COLO668 (cell line): ENCODE data around the gene IL2RA.
"Not testable (repeated sequence)": the region's sequence is repeated elsewhere in the genome, so short reads cannot be mapped to it uniquely, and the experiment has no call there.

Source experiments
- DNase-seq: peaks from one replicate; lab custom pipeline; 2025; ENCODE audit not compliant: unreplicated experiment; lab: John Stamatoyannopoulos, UW

The IL2RA gene

DNA sequence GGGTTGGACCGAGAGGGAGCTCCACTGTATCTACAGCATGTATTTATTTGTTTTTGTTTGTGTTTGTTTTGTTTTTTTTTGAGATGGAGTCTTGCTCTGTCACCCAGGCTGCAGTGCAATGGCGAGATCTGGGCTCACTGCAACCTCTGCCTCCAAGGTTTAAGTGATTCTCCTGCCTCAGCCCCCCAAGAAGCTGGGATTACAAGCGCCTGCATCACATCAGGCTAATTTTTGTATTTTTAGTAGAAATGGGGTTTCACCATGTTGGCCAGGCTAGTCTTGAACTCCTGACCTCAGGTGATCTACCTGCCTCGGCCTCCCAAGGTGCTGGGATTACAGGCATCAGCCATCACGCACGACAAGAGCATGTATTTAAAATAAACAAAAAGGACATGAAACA lies 18.8 kb downstream of the IL2RA start:
- DNase-seq: not testable (repeated sequence)

DNA sequence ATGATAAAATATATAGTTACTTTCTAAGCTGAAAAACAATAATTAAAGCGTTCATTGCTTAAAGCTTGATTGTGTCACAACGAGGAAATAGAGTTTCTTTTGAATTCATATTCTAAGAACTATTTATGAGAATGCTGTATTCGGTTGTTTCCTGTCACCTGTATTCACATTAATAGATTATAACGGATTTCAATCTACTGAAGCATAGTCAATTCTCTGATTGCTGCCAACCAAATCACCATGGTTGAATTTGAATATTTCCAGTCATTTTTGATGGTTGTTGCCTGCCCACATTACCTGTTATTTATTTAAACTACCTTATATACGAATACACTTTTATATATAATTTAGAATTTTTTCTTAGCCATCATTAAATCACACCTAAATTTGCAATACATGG lies 22.0 kb downstream of the IL2RA start:
- DNase-seq: no peak

GRCh38 chr10:6039711-6040110 lies 22.5 kb downstream of the IL2RA start:
- no peak for DNase-seq

- no peak for DNase-seq
Observed at GRCh38 chr10:6038071-6038631, 24.0 kb downstream of the IL2RA start.

DNA sequence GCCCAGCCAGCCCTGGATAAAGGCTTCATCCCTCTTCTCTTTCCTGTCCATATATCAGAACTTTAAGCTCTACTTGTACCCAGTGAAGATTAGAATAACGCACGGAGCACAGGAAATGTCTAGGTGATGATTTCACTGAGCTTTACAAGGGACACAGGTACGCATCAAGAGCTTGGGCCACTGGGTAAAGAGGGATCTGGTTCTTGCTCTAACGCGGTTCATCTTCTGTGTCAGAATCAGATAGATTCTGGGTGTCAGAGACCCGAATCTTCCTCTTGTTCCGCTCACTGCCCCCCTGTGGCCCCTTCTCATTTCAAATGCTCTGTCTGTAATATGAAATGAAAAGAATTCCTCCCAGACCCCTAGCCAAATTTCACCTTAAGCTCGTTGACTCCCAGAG lies 24.7 kb downstream of the IL2RA start:
- no peak for DNase-seq

DNA sequence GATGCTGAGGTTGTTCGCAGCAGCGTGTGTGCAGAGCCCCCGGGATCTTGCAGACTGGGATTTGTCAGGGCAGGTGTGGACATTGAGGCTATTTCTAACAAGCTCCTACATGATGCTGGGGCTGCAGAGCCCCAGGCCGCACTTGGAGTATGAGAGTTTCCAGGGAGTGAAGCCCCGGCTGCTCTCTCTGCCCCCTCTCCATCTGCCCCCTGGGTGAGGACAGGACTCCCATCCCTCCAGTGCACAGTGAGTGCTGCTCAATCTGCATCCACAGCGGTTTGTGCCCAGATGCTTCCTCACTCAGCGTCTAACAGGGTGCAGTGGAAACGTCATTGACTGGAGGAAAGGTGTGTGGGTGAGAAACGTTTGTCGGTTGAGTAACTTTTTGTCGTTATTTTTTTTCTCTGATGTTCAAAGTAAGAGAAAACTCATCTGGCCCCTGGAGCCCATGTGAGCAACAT lies 25.3 kb downstream of the IL2RA start:
- DNase-seq: no peak

DNA sequence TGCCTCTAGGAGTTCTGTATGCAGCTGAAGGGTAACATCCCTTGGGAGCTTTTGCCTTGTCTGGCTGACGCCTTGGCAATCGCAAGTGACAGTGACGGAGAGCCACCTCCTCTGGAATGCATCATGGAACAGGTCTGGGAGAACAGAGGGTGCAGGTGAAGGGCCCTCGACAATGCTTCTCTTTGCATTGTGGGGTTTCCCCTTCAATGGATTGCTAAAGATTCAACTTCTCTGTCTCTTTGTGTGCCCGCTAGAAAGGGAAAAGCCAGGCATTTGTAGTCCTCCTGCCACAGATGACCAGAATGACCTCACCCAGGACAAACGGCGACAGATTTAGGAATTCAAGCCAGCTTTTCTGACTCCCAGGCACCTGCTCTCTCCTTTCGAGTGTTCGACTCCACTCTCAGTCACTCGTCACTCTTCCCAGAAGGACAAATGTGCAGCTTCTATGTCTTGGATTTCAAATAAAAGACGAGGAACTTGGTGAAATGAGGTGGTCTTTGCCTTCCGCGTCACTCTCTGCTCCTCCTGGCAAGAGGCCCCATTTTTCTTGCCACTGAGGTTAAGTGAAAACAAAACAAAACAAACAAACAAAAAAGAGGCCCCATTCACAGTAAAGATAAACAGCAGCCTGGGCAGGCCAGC lies 26.1 kb downstream of the IL2RA start:
- DNase-seq: no peak

- DNase-seq: no peak
Observed at GRCh38 chr10:6035101-6035834, 26.9 kb downstream of the IL2RA start.

DNA sequence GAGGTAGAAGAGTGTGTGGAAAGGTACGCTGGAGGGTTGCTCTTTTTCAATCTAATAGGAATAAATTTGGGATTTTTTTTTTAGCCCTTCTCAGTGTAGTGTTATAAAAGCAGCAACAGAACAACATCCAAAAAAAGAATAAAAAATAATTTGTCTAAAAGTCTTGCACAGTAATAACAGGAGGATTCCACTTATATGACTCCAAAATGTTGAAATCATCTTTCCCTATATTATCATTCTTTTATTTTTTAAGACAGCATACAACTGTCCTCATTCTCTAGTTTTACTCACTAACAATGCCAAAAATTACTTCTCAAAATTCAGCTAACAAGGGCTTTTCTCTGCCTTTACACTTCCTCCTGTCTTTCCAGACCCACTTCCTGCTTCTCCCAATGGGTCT lies 27.8 kb downstream of the IL2RA start:
- no peak for DNase-seq

GRCh38 chr10:6033954-6034353 lies 28.2 kb downstream of the IL2RA start:
- no peak for DNase-seq

GRCh38 chr10:6030940-6031339 lies 31.2 kb downstream of the IL2RA start:
- no peak for DNase-seq

DNA sequence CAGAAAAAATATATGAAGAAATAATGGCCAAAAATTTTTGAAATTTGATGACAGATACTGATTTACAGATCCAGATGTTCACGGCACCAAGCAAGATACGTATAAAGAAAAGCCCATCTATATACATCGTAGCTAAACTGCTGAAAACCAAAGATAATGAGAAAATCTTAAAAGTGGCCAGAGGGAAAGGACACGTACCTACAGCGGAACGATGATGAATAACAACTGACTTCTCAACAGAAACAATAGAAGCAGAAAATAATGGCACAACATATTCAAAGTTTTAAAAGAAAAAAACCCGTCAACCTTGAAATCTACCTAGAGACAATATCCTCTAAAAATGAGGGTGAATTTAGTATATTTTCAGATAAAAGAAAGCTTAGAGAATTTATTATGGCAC lies 31.9 kb downstream of the IL2RA start:
- no peak for DNase-seq

DNA sequence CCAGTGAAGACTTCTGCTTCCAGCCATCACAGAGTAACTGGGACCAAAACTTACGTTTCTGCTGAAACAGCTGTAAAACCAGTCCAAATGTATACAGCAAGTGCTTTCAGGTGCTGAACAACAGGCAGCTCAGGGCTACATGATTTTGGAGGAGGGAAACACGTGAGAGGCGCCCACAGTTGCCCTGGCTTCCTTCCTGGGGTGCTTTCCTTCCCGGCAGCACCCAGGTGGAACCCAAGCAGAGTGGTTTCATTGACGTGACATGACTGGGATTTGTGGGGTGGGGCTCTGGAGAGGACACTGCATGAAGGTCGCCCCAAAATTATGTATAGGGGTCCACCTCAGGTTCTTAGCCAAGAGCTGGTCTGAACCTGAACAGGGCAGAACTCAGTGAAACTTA lies 34.2 kb downstream of the IL2RA start:
- no peak for DNase-seq

GRCh38 chr10:6025683-6026255 lies 36.4 kb downstream of the IL2RA start:
- no peak for DNase-seq

DNA sequence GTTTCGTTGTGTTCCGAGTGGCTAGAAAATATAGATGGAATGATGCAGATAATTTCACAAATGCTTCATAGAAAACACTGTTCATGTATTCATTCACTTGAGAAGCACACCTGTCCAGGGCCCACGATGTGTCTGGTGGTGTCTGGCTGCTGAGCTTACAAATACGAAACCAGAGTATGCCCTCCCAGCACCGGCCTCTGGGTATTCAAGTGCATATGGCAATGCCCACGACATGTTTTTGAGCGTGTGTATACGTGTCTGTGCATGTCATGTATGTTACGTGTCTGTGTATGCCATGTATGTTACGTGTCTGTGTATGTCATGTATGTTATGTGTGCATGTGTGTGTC lies 37.9 kb downstream of the IL2RA start:
- no peak for DNase-seq

- no peak for DNase-seq
Observed at GRCh38 chr10:6023661-6024333, 38.4 kb downstream of the IL2RA start.

DNA sequence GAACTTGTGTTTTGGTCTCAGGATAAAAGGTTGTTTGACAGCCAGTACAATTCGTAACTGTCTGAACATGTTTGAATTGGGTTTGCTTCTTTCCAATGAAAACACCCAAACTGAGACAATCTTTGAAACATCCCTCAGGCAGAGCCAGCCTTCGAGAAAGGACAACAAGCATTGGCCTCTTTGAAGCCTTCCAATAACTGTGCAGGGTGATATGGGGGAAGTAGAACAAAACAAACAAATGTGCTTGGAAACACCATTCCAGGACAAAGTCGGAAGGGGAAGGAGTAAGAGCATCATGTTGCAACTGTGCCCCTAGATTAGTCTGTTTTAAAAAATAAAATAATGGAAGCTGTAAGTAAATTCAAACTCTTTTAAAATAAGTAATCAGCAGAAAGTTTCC lies 39.5 kb downstream of the IL2RA start:
- no peak for DNase-seq

- no peak for DNase-seq
Observed at GRCh38 chr10:6020826-6021225, 41.3 kb downstream of the IL2RA start.

GRCh38 chr10:6019796-6020195 lies 42.4 kb downstream of the IL2RA start:
- no peak for DNase-seq

DNA sequence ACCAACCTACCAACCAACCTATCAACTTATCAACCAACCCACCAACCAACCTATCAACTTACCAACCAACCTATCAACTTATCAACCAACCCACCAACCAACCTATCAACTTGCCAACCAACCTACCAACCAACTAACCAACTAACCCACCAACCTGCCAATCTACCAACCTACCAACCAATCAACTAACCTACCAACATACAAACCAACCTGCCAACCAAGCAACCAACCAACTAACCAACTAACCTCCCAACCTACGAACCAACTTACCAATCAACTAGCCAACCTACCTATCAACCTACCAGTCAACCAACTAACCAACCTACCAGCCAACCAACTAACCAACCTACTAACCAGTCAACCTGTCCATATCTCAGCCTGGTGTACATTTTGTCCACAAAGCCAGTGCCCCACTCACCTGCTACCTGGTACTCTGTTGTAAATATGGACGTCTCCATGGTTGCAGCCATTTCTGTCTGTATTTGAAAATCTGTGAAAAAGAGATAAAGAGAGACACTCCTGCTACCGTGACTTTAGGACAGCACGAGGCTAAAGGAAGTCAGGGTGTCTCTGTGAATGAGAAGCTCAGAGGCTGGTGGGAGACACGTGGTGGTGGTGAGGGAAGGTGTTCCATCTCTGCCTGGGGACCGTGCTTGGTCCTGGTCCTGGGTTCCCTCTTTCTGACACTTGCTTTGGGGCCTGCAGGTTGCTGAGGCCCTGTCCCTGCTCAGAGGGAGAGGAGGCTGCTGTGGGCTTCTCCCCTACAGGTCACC lies 43.0 kb downstream of the IL2RA start:
- no peak for DNase-seq

DNA sequence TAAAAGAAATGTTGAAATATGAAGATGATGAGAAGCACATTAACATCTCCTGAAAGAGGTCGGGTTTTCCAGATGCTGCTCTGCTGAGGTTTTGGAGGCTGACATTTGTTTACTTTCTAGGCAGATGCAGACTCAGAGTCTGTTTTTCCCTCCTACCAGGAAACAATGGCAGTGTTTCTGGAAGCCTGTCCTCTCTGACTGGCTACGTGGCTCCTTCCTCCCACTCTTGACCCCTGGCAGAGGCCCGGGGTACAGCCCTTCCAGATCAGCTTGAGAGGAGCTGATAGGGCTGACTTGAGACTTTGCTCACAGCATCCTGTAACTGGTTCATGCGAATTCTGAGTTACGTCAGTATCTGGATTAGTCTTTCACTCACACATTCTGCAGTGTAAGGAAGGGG lies 43.7 kb downstream of the IL2RA start:
- DNase-seq: no peak
